Hindlimb muscle (tissue), 1 donor: ENCODE data around the gene PARP1. TPM values are rescaled to one million over a fixed set of nuclear protein-coding genes. Genes with fewer than 3 reads are reported as not detected.

Source experiments
- DNase-seq: peaks from one replicate; pipeline ENCODE4 v3.0.0-alpha.2; 2013
- polyA plus RNA-seq: library from polyadenylated mRNA; unstranded; fragments of 120-200 nt; gene quantifications from one replicate; pipeline ENCODE4 v1.2.1, GENCODE V29; 2013; ENCODE audit not compliant: insufficient read length

The PARP1 gene
- polyA plus RNA-seq, 1 donor = 100 TPM

- no peak for DNase-seq
Measured at GRCh38 chr1:226405411-226405988, 2.4 kb downstream of the PARP1 start.

- no peak for DNase-seq
Measured at GRCh38 chr1:226404904-226405222, 3.0 kb downstream of the PARP1 start.

GRCh38 chr1:226404063-226404903, 3.6 kb downstream of the PARP1 start:
- DNase-seq = no peak

GRCh38 chr1:226403201-226404034, 4.5 kb downstream of the PARP1 start:
- no peak for DNase-seq

GRCh38 chr1:226402739-226403165, 5.1 kb downstream of the PARP1 start:
- DNase-seq = no peak

- DNase-seq = no peak
Measured at GRCh38 chr1:226401355-226402303, 6.3 kb downstream of the PARP1 start.

GRCh38 chr1:226400519-226401354, 7.2 kb downstream of the PARP1 start:
- no peak for DNase-seq

- no peak for DNase-seq
Measured at GRCh38 chr1:226397955-226398636, 9.8 kb downstream of the PARP1 start.

GRCh38 chr1:226397011-226397926, 10.6 kb downstream of the PARP1 start:
- DNase-seq = no peak

- no peak for DNase-seq
Measured at GRCh38 chr1:226395753-226396152, 12.1 kb downstream of the PARP1 start.

- no peak for DNase-seq
Measured at GRCh38 chr1:226394462-226394861, 13.4 kb downstream of the PARP1 start.

- no peak for DNase-seq
Measured at GRCh38 chr1:226390681-226391080, 17.2 kb downstream of the PARP1 start.

- DNase-seq = no peak
Measured at GRCh38 chr1:226388131-226388530, 19.8 kb downstream of the PARP1 start.

- no peak for DNase-seq
Measured at GRCh38 chr1:226384717-226385116, 23.2 kb downstream of the PARP1 start.

- DNase-seq = no peak
Measured at GRCh38 chr1:226384040-226384439, 23.9 kb downstream of the PARP1 start.

GRCh38 chr1:226382030-226382429, 25.9 kb downstream of the PARP1 start:
- DNase-seq = no peak

GRCh38 chr1:226381226-226381998, 26.5 kb downstream of the PARP1 start:
- DNase-seq = no peak

GRCh38 chr1:226378071-226378470, 29.8 kb downstream of the PARP1 start:
- DNase-seq = no peak

GRCh38 chr1:226376300-226376699, 31.6 kb downstream of the PARP1 start:
- DNase-seq = no peak
